Gastroesophageal sphincter (tissue), 3 donors: ENCODE measurements around the gene CPAMD8.

ENCODE experiments used
- CTCF ChIP-seq, 4 experiments: fragments of 200-600 bp in 2 of 4; fragments of 450-650 bp in 2 of 4; sonication (generic) in 1 of 4; IDR thresholded peaks; one replicate each; pipeline ENCODE4 v1.5.1; 2017 to 2019; ENCODE audit warnings: antibody characterized with exemption in 4 of 4, mild to moderate bottlenecking in 2 of 4, moderate library complexity in 2 of 4
- POLR2A ChIP-seq, 2 donors: fragments of 450-650 bp; IDR thresholded peaks; one replicate each; pipeline ENCODE4 v1.6.1; 2017; ENCODE audit warnings: antibody characterized with exemption in 2 of 2, mild to moderate bottlenecking in 2 of 2, moderate library complexity in 1 of 2

DNA sequence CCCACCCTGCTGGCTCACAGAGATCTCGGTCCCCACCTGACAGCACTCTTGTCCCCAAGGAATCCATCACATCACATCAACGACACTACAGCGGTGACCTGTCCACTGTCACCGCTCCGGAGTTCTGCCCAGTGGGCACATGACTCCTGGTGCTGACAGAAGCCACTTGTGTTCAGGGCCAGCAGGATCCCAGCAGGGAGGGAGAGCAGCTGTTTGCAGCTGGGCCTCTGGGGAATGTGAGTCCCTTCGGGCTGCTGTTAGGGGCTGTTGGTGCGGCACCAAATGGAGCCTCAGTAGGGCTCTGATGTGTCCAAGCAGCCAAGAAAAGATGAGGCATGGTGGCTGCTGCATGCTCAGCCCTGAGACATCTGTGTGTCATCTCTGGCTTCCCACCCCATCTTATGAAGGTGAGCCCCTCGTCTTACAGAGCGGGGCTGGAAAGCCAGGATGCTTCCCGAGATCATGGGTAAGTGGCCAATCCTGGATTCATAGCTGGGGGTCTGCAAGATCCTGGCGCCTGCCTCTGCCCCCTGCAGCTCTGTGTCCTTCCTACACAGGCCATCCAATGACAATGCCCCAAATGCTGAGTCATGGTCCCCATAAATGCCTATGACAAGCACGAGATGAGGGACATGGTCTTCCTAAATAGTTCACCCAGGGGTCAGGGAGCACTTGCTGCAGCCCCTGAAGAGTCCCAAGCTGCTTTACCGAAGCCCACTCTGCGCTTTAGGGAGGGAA lies 81.8 kb downstream of the CPAMD8 start:
- TF ChIP-seq POLR2A (IDR thresholded peaks at IDR 0.05) (no peak), CTCF (IDR thresholded peaks at IDR 0.05) (no peak)
